RWPE2 (cell line): ENCODE data around the gene RCOR1.

Experiments used
- ATAC-seq: fragments of 200-7000 bp; cut with Tn5 transposase; 3 replicates; pipeline ENCODE4 v1.9.1; 2021; ENCODE audit warnings: low read depth
- DNase-seq: peaks from one replicate; pipeline ENCODE4 v3.0.0-alpha.2; 2020; ENCODE audit warnings: low spot score
- H3K27ac ChIP-seq: fragments of 450-650 bp; 2 replicates; pipeline ENCODE4 v1.5.1; 2017; ENCODE audit warnings: mild to moderate bottlenecking; ENCODE audit not compliant: poor library complexity, severe bottlenecking
- H3K27me3 ChIP-seq: fragments of 250-450 bp; sonication (Bioruptor Pico); 2 replicates; pipeline ENCODE4 v1.5.1; 2021; ENCODE audit warnings: mild to moderate bottlenecking, moderate library complexity; ENCODE audit not compliant: insufficient read depth, poor library complexity, severe bottlenecking
- H3K36me3 ChIP-seq: fragments of 250-450 bp; sonication (Bioruptor Pico); 2 replicates; pipeline ENCODE4 v1.5.1; 2020; ENCODE audit warnings: low read depth, mild to moderate bottlenecking, moderate library complexity
- H3K4me1 ChIP-seq: fragments of 250-450 bp; sonication (Bioruptor Pico); 2 replicates; pipeline ENCODE4 v1.5.1; 2021; ENCODE audit warnings: mild to moderate bottlenecking, moderate library complexity; ENCODE audit not compliant: insufficient read depth, poor library complexity, severe bottlenecking
- H3K4me3 ChIP-seq: fragments of 250-450 bp; sonication (Bioruptor Pico); 2 replicates; pipeline ENCODE4 v1.5.1; 2021; ENCODE audit warnings: mild to moderate bottlenecking, moderate library complexity; ENCODE audit not compliant: severe bottlenecking
- H3K9me3 ChIP-seq: fragments of 250-450 bp; sonication (Bioruptor Pico); 2 replicates; pipeline ENCODE4 v1.5.1; 2021; ENCODE audit warnings: mild to moderate bottlenecking, moderate library complexity; ENCODE audit not compliant: severe bottlenecking
- CTCF ChIP-seq: fragments of 450-650 bp; IDR thresholded peaks from one replicate; pipeline ENCODE4 v1.5.1; 2017; ENCODE audit warnings: mild to moderate bottlenecking, moderate library complexity; ENCODE audit not compliant: poor library complexity, severe bottlenecking

RCOR1 gene

GRCh38 chr14:102579696-102580549 is 12.5 kb upstream of the RCOR1 start:
- H3K27ac ChIP-seq = peak overlapping the region; percentile 16
- ATAC-seq (peak; percentile 27; the same call in 2 of the 3 replicates), DNase-seq (no peak)
- no peak overlapping the region for H3K4me3 ChIP-seq
- no peaks in the 10 kb centered on the region for H3K9me3 ChIP-seq
- H3K27me3 ChIP-seq = no peaks in the 10 kb centered on the region
- H3K36me3 ChIP-seq = no peaks in the 10 kb centered on the region
- peaks cover 8% of the 10 kb centered on the region for H3K4me1 ChIP-seq
- no peak for TF ChIP-seq CTCF

- Histone ChIP-seq H3K4me3 (no peak overlapping the region), H3K9me3 (no peaks in the 10 kb centered on the region), H3K36me3 (no peaks in the 10 kb centered on the region), H3K4me1 (peaks cover 16% of the 10 kb centered on the region), H3K27ac (no peak overlapping the region), H3K27me3 (no peaks in the 10 kb centered on the region)
- TF ChIP-seq CTCF = no peak
- DNase-seq = no peak
- 0 out of 3 replicates have a peak, but pooled peaks have one; percentile 6 for ATAC-seq
These were observed 11.8 kb upstream of the RCOR1 start for GRCh38 chr14:102580550-102581110.

- no peak for DNase-seq
- no peak for ATAC-seq
- Histone ChIP-seq H3K4me1 (peaks cover 20% of the 10 kb centered on the region), H3K4me3 (no peak overlapping the region), H3K9me3 (no peaks in the 10 kb centered on the region), H3K27me3 (no peaks in the 10 kb centered on the region), H3K36me3 (no peaks in the 10 kb centered on the region), H3K27ac (no peak overlapping the region)
- no peak for TF ChIP-seq CTCF
These were observed 11.3 kb upstream of the RCOR1 start for GRCh38 chr14:102581193-102581592.

- Histone ChIP-seq H3K4me1 (peaks cover 20% of the 10 kb centered on the region), H3K27me3 (no peaks in the 10 kb centered on the region), H3K36me3 (no peaks in the 10 kb centered on the region), H3K4me3 (no peak overlapping the region), H3K9me3 (no peaks in the 10 kb centered on the region), H3K27ac (no peak overlapping the region)
- ATAC-seq (no peak), DNase-seq (no peak)
- no peak for TF ChIP-seq CTCF
These were observed 8.7 kb upstream of the RCOR1 start for GRCh38 chr14:102583726-102584125.
